K562 (cell line): ENCODE measurements around the gene ZNF785. TPM values are rescaled to one million over a fixed set of nuclear protein-coding genes. Genes with fewer than 3 reads are reported as not detected.
A peak's percentile ranks its signal among the peaks of the same experiment; 100 is the strongest.

Source experiments
- ETV6 ChIP-seq, 3 experiments: fragments of 150-350 bp in 1 of 3; sonication (generic) in 1 of 3; formaldehyde crosslinking in 1 of 3; IDR thresholded peaks; 2 replicates each; pipeline versions ENCODE4 v1.6.1 to v1.8.0; 2014 to 2022; ENCODE audit warnings: borderline replicate concordance in 2 of 3, low read depth in 2 of 3, antibody characterized with exemption in 1 of 3, low read length in 1 of 3, mild to moderate bottlenecking in 1 of 3, missing genetic modification reagents in 1 of 3
- FOXP4 ChIP-seq: sonication (generic); formaldehyde crosslinking; IDR thresholded peaks from 2 replicates; pipeline ENCODE4 v1.8.0; 2022; ENCODE audit warnings: mild to moderate bottlenecking, missing genetic modification reagents, borderline replicate concordance
- GMEB1 ChIP-seq: fragments of 250-450 bp; sonication (Bioruptor Pico); IDR thresholded peaks from 2 replicates; pipeline ENCODE4 v1.4.0; 2020; ENCODE audit warnings: mild to moderate bottlenecking
- HNRNPUL1 ChIP-seq: fragments of 200-400 bp; formaldehyde crosslinking; IDR thresholded peaks from 2 replicates; pipeline ENCODE4 v1.6.1; 2017; ENCODE audit warnings: low read length
- MEF2D ChIP-seq: conservative IDR thresholded peaks from 2 replicates; pipeline ENCODE4 v1.6.1; 2016; ENCODE audit warnings: low read depth, missing genetic modification characterization, missing compliant biosample characterization
- POLR2G ChIP-seq: fragments of 200-400 bp; formaldehyde crosslinking; IDR thresholded peaks from 2 replicates; pipeline ENCODE4 v1.6.1; 2017; ENCODE audit warnings: low read depth, mild to moderate bottlenecking, antibody characterized with exemption, low read length, moderate library complexity
- RNF2 ChIP-seq: sonication (generic); IDR thresholded peaks from 2 replicates; pipeline ENCODE4 v1.6.1; 2016
- SAFB2 ChIP-seq: fragments of 200-400 bp; formaldehyde crosslinking; IDR thresholded peaks from 2 replicates; pipeline ENCODE4 v1.6.1; 2018; ENCODE audit warnings: borderline replicate concordance, low read length, low read depth, moderate library complexity; ENCODE audit not compliant: severe bottlenecking
- ZKSCAN8 ChIP-seq: fragments of 200-800 bp; sonication (Bioruptor generic); IDR thresholded peaks from 2 replicates; pipeline ENCODE4 v1.6.1; 2016; ENCODE audit warnings: missing genetic modification characterization, missing compliant biosample characterization
- ZNF121 ChIP-seq: sonication (generic); formaldehyde crosslinking; conservative IDR thresholded peaks from 2 replicates; pipeline ENCODE4 v1.8.0; 2022; ENCODE audit warnings: missing genetic modification reagents
- ZNF79 ChIP-seq: fragments of 250-450 bp; sonication (Bioruptor Pico); IDR thresholded peaks from 2 replicates; pipeline ENCODE4 v1.4.0; 2020; ENCODE audit warnings: low read depth, mild to moderate bottlenecking, moderate library complexity
- ZSCAN29 ChIP-seq: fragments of 450-650 bp; IDR thresholded peaks from 2 replicates; pipeline ENCODE4 v1.6.1; 2017
- polyA plus RNA-seq, 8 experiments: library from polyadenylated mRNA; depleted of rRNA in 4 of 8; stranded (reverse) in 5 of 8; unstranded in 3 of 8; fragments of >200 nt; fragmentation: Nextera tagmentation in 2 of 8; fragmentation: Illumina TruSeq in 1 of 8; extraction: Ambion mirVana in 2 of 8; extraction: Trizol in 1 of 8; gene quantifications; 2 replicates each; pipeline versions ENCODE4 v1.2.1 to v1.2.3, GENCODE V29; 2011 to 2014; ENCODE audit warnings: inconsistent platforms in 1 of 8, missing spikeins in 1 of 8
- total RNA-seq, 7 experiments: library from RNA; depleted of rRNA in 6 of 7; stranded (reverse); fragments of >200 nt in 6 of 7; fragmentation: Illumina TruSeq in 2 of 7; extraction: Trizol in 2 of 7; gene quantifications; 2 replicates each; pipeline versions ENCODE4 v1.2.1 to v1.2.3, GENCODE V29; 2011 to 2021; ENCODE audit warnings: low replicate concordance in 1 of 7
- TF ChIP-seq, protein P1 (sequence below), 3 experiments: fragments of 200-800 bp in 1 of 3; sonication (Bioruptor generic) in 1 of 3; sonication (generic) in 1 of 3; formaldehyde crosslinking in 1 of 3; IDR thresholded peaks; 2 replicates each; pipeline versions ENCODE4 v1.6.1 to v1.8.0; 2016 to 2022; ENCODE audit warnings: mild to moderate bottlenecking in 2 of 3, missing compliant biosample characterization in 2 of 3, missing genetic modification characterization in 2 of 3, missing genetic modification reagents in 1 of 3
- TF ChIP-seq, protein P2 (sequence below): fragments of 450-650 bp; IDR thresholded peaks from 2 replicates; pipeline ENCODE4 v1.6.1; 2017; ENCODE audit warnings: antibody characterized with exemption, mild to moderate bottlenecking
- TF ChIP-seq, protein P3 (sequence below): fragments of 450-650 bp; formaldehyde crosslinking; IDR thresholded peaks from 2 replicates; pipeline ENCODE4 v1.4.0; 2020; ENCODE audit warnings: mild to moderate bottlenecking, mixed read lengths

ZNF785 gene
- total and polyA plus RNA-seq, 9 of the 15 experiments (the other 6 are each of a cell fraction or from before 2014, with no cell fraction given), result 0.64 to 11.0 (median 6.4) TPM

- TF ChIP-seq ZNF79 (CRISPR knock-in tag) (no peak), MEF2D (tag) (no peak), ZSCAN29 (no peak), ZKSCAN8 (CRISPR knock-in tag) (no peak), HNRNPUL1 (no peak), FOXP4 (CRISPR knock-in tag) (peak; percentile 59; the same call in 1 of the 2 replicates), ZNF121 (CRISPR knock-in tag) (no peak), GMEB1 (peak; percentile 95), ETV6 (IDR thresholded peaks at IDR 0.05; ENCODE audit: borderline replicate concordance in 1 of 2, low read depth in 2 of 2, low read length in 1 of 2) (no peak), ETV6 (CRISPR knock-in tag; IDR thresholded peaks at IDR 0.05; ENCODE audit: borderline replicate concordance) (0 out of 2 replicates have a peak, but pooled peaks have one; percentile 44), SAFB2 (no peak), POLR2G (peak; percentile 82), RNF2 (no peak; the same call in 1 of the 2 replicates)
- TF ChIP-seq, protein P1, sequence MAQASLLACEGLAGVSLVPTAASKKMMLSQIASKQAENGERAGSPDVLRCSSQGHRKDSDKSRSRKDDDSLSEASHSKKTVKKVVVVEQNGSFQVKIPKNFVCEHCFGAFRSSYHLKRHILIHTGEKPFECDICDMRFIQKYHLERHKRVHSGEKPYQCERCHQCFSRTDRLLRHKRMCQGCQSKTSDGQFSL (CRISPR knock-in tag; IDR thresholded peaks at IDR 0.05), result 0 out of 2 replicates have a peak, but pooled peaks have one; percentile 13
- TF ChIP-seq, protein P1 (tag; IDR thresholded peaks at IDR 0.05), result no peak
- TF ChIP-seq, protein P2, sequence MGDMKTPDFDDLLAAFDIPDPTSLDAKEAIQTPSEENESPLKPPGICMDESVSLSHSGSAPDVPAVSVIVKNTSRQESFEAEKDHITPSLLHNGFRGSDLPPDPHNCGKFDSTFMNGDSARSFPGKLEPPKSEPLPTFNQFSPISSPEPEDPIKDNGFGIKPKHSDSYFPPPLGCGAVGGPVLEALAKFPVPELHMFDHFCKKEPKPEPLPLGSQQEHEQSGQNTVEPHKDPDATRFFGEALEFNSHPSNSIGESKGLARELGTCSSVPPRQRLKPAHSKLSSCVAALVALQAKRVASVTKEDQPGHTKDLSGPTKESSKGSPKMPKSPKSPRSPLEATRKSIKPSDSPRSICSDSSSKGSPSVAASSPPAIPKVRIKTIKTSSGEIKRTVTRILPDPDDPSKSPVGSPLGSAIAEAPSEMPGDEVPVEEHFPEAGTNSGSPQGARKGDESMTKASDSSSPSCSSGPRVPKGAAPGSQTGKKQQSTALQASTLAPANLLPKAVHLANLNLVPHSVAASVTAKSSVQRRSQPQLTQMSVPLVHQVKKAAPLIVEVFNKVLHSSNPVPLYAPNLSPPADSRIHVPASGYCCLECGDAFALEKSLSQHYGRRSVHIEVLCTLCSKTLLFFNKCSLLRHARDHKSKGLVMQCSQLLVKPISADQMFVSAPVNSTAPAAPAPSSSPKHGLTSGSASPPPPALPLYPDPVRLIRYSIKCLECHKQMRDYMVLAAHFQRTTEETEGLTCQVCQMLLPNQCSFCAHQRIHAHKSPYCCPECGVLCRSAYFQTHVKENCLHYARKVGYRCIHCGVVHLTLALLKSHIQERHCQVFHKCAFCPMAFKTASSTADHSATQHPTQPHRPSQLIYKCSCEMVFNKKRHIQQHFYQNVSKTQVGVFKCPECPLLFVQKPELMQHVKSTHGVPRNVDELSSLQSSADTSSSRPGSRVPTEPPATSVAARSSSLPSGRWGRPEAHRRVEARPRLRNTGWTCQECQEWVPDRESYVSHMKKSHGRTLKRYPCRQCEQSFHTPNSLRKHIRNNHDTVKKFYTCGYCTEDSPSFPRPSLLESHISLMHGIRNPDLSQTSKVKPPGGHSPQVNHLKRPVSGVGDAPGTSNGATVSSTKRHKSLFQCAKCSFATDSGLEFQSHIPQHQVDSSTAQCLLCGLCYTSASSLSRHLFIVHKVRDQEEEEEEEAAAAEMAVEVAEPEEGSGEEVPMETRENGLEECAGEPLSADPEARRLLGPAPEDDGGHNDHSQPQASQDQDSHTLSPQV, result no peak; the same call in 1 of the 2 replicates
- TF ChIP-seq, protein P3, sequence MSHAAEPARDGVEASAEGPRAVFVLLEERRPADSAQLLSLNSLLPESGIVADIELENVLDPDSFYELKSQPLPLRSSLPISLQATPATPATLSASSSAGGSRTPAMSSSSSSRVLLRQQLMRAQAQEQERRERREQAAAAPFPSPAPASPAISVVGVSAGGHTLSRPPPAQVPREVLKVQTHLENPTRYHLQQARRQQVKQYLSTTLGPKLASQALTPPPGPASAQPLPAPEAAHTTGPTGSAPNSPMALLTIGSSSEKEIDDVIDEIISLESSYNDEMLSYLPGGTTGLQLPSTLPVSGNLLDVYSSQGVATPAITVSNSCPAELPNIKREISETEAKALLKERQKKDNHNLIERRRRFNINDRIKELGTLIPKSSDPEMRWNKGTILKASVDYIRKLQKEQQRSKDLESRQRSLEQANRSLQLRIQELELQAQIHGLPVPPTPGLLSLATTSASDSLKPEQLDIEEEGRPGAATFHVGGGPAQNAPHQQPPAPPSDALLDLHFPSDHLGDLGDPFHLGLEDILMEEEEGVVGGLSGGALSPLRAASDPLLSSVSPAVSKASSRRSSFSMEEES, result no peak
These were observed 51.0 kb downstream of the ZNF785 start, which contains the start of gene ZNF747 (continued) for GRCh38 chr16:30534368-30535105.
